Measurements from ENCODE around the gene TECPR1.

GRCh38 chr7:98174334-98175259, 77.4 kb downstream of the TECPR1 start:
- TF ChIP-seq CTCF (IDR thresholded peaks at IDR 0.05; ENCODE audit: insufficient read depth, low read depth, low read length) (no peak), EZH2 (IDR thresholded peaks at IDR 0.05; ENCODE audit: insufficient read depth, low read length) (no peak)

Measured in astrocyte (in vitro differentiated cells and primary cell).